Endothelial cell of umbilical vein (primary cell): ENCODE measurements around the gene ZNF678. TPM values are rescaled to one million over a fixed set of nuclear protein-coding genes. Genes with fewer than 3 reads are reported as not detected.

Experiments
- BruUV-seq: library from RNA; stranded (reverse); fragments of 400-500 nt; replicated peaks from 2 replicates; lab custom pipeline; 2021; lab: Mats Ljungman, UMichigan
- CTCF ChIA-PET: fragments of 300-600, 350-600 bp; sonication (Branson Sonifier 250); formaldehyde crosslinking; loops from one replicate; lab custom pipeline; 2021; ENCODE audit warnings: antibody characterized with exemption, inconsistent platforms; lab: Charles Lee
- POLR2A ChIA-PET: fragments of 300-600, 350-600 bp; sonication (Branson Sonifier 250); formaldehyde crosslinking; loops from one replicate; lab custom pipeline; 2021; ENCODE audit warnings: antibody characterized with exemption, inconsistent platforms; lab: Charles Lee
- DNase-seq: peaks from one replicate; pipeline ENCODE4 v3.0.0-alpha.2; 2011; ENCODE audit warnings: low read depth, low spot score
- FAIRE-seq: peaks from 2 replicates; lab custom pipeline; 2011; peaks lifted over from hg19 to GRCh38; lab: Jason Lieb, UNC
- H2AFZ ChIP-seq: 2 replicates; pipeline ENCODE4 v1.6.0; 2012; ENCODE audit warnings: low read depth, low read length, control low read depth, inconsistent platforms
- H3K27ac ChIP-seq: 2 replicates; pipeline ENCODE4 v1.5.1; 2011; ENCODE audit warnings: low read depth, mild to moderate bottlenecking, control low read depth, low read length, moderate library complexity; ENCODE audit not compliant: insufficient read depth
- H3K27me3 ChIP-seq, 2 experiments: 2 replicates each; pipeline versions ENCODE4 v1.6.0 to v1.6.1; 2011; ENCODE audit warnings: low read length in 2 of 2, mixed read lengths in 1 of 2; ENCODE audit not compliant: control insufficient read depth in 2 of 2, insufficient read depth in 2 of 2
- H3K36me3 ChIP-seq, 2 experiments: 2 replicates in 1 of 2; 3 replicates in 1 of 2; pipeline ENCODE4 v1.5.1; 2011; ENCODE audit warnings: low read length in 2 of 2, mild to moderate bottlenecking in 1 of 2, moderate library complexity in 1 of 2; ENCODE audit not compliant: control insufficient read depth in 2 of 2, insufficient read depth in 2 of 2; ENCODE audit errors: extremely low read depth in 1 of 2
- H3K4me1 ChIP-seq: 3 replicates; pipeline ENCODE4 v1.5.1; 2011; ENCODE audit warnings: mild to moderate bottlenecking, low read length; ENCODE audit not compliant: control insufficient read depth, insufficient read depth; ENCODE audit errors: extremely low read depth
- H3K4me2 ChIP-seq: 2 replicates; pipeline ENCODE4 v1.6.1; 2011; ENCODE audit warnings: low read length, control low read depth, mixed read lengths; ENCODE audit not compliant: insufficient read depth
- H3K4me3 ChIP-seq, 3 experiments: fragments of 200-600 bp in 1 of 3; sonication (generic), shearing (Covaris generic) in 1 of 3; replicated peaks in 1 of 3; 2 replicates each; pipeline ENCODE4 v1.5.1; 2011 to 2016; ENCODE audit warnings: control low read depth in 3 of 3, low read length in 3 of 3, mild to moderate bottlenecking in 2 of 3, inconsistent platforms in 1 of 3, low read depth in 1 of 3, moderate library complexity in 1 of 3; ENCODE audit not compliant: insufficient read depth in 1 of 3
- H3K79me2 ChIP-seq: 2 replicates; pipeline ENCODE4 v1.6.0; 2012; ENCODE audit warnings: low read length, inconsistent platforms; ENCODE audit not compliant: control insufficient read depth, insufficient read depth
- H3K9ac ChIP-seq: replicated peaks from 2 replicates; pipeline ENCODE3; 2011; ENCODE audit warnings: low read length, control low read depth; ENCODE audit not compliant: insufficient read depth; ENCODE audit errors: extremely low read depth
- H3K9me1 ChIP-seq: replicated peaks from 3 replicates; pipeline ENCODE4 v1.6.0; 2011; ENCODE audit warnings: mild to moderate bottlenecking, low read length; ENCODE audit not compliant: control insufficient read depth, insufficient read depth; ENCODE audit errors: extremely low read depth
- H3K9me3 ChIP-seq: replicated peaks from 2 replicates; pipeline ENCODE4 v1.5.1; 2012; ENCODE audit warnings: low read length, inconsistent platforms; ENCODE audit not compliant: control insufficient read depth, insufficient read depth
- H4K20me1 ChIP-seq: replicated peaks from 2 replicates; pipeline ENCODE3; 2011; ENCODE audit warnings: mild to moderate bottlenecking, low read length; ENCODE audit not compliant: control insufficient read depth, insufficient read depth; ENCODE audit errors: extremely low read depth
- EZH2 ChIP-seq: IDR thresholded peaks from 2 replicates; pipeline ENCODE4 v1.6.1; 2012; ENCODE audit warnings: borderline replicate concordance, low read depth, mild to moderate bottlenecking, moderate library complexity, low read length, inconsistent platforms; ENCODE audit not compliant: severe bottlenecking
- FOS ChIP-seq: IDR thresholded peaks from 2 replicates; pipeline ENCODE4 v1.6.1; 2011; ENCODE audit warnings: mild to moderate bottlenecking, low read length, moderate library complexity, borderline replicate concordance; ENCODE audit not compliant: insufficient read depth
- GATA2 ChIP-seq: IDR thresholded peaks from 2 replicates; pipeline ENCODE4 v1.7.0; 2011; ENCODE audit warnings: low read depth, mild to moderate bottlenecking, moderate library complexity, mixed read lengths, low read length; ENCODE audit not compliant: insufficient read length, insufficient read depth
- JUN ChIP-seq: IDR thresholded peaks from 2 replicates; pipeline ENCODE4 v1.6.1; 2011; ENCODE audit warnings: borderline replicate concordance, low read depth; ENCODE audit not compliant: insufficient read length, insufficient read depth
- MAX ChIP-seq: IDR thresholded peaks from 2 replicates; pipeline ENCODE4 v1.6.1; 2011; ENCODE audit not compliant: insufficient read depth, insufficient read length
- MYC ChIP-seq: IDR thresholded peaks from one replicate; pipeline ENCODE4 v1.6.1; 2011; ENCODE audit warnings: mild to moderate bottlenecking, low read depth, low read length
- POLR2A ChIP-seq: IDR thresholded peaks from 2 replicates; pipeline ENCODE4 v1.6.1; 2012; ENCODE audit warnings: low read depth, mild to moderate bottlenecking, control low read depth, low read length
- POLR2AphosphoS5 ChIP-seq: IDR thresholded peaks from 2 replicates; pipeline ENCODE4 v1.6.1; 2012; ENCODE audit warnings: low read depth, mild to moderate bottlenecking, control low read depth, low read length, moderate library complexity; ENCODE audit not compliant: insufficient read depth
- dilution Hi-C: fragments of 300-500 bp; cut with MboI; formaldehyde crosslinking; loops from one replicate; pipeline ENCODE4 v1.15.0; 2019; ENCODE audit warnings: low sequenced_read_pairs; ENCODE audit not compliant: extremely low pct_ligation_motif_present
- intact Hi-C: fragments of 100-400 bp; cut with micrococcal nuclease; formaldehyde crosslinking; loops from one replicate; pipeline ENCODE4 v1.10.0; 2022
- polyA plus RNA-seq, 4 experiments: library from polyadenylated mRNA; depleted of rRNA in 3 of 4; stranded (reverse) in 3 of 4; unstranded in 1 of 4; fragments of >200 nt; gene quantifications; 2 replicates each; pipeline versions ENCODE4 v1.2.1 to v1.2.3, GENCODE V29; 2011 to 2012; ENCODE audit warnings: missing spikeins in 1 of 4
- total RNA-seq: library from RNA; stranded (reverse); gene quantifications from 2 replicates; pipeline ENCODE4 v1.2.3, GENCODE V29; 2021
- TF ChIP-seq, protein P1 (sequence below), 2 donors: IDR thresholded peaks; 1 replicate in 1 of 2; 2 replicates in 1 of 2; pipeline ENCODE4 v1.5.1; 2011; ENCODE audit warnings: low read length in 2 of 2, mild to moderate bottlenecking in 2 of 2, moderate library complexity in 2 of 2, control low read depth in 1 of 2, inconsistent platforms in 1 of 2, low read depth in 1 of 2; ENCODE audit not compliant: insufficient read depth in 1 of 2; ENCODE audit errors: extremely low read depth in 1 of 2

Gene ZNF678
- total and polyA plus RNA-seq, 2 donors (not counting 3 experiments of a cell fraction or from before 2014, with no cell fraction given), result 2.1 to 7.7 TPM

DNA sequence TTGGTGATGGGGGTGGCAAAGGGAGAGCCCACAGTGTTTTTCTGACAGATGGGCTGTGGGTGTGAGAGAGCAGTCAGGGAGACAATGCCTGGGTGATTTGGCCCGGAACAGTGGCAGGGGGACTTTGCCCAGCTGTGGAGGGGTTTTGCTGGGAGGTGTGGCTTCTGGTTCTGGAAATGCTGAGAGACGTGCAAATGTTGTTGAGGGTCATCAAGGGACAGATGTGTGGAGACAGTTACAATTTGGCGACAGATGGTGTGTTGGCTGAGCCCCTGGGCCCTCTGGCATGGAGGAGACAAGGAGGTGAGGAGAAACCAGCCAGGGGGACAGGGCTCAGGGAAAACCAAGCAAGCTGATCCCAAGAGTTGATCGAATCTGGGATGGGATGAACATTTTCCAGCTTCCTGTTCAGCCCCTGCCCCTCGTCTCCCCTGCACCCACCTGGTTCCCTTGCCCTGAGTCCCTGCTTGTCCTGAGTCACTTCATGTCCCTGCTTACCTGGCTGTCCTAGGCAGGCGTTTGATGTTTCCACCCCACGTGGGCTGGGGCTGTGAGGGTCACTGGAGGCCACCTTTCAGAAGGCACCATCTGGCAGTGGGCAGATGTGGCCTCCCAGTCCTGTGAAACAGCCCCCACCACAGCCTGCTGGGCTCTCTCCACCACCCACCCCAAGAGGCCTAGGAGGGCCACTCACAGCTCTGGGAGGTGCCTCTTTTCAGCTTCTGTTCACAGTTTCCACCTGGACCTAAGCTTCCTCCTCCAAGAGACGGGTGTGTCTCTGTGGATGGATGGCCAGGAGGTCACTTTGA lies 15.8 kb upstream of the ZNF678 start:
- DNase-seq (no peak), FAIRE-seq (no peak)
- ChIA-PET POLR2A (no interaction called here), CTCF (interaction anchor here (0.8 kb wide), 1 partner anchor 13 kb away, joined by 3 read pairs; no protein-coding TSS in a partner anchor)
- H3K9me1 ChIP-seq, result no peaks in the 10 kb centered on the region
- no peak overlapping the region for H3K4me2 ChIP-seq
- TF ChIP-seq GATA2, result no peak
- TF ChIP-seq MAX, result no peak
- TF ChIP-seq EZH2, result no peak
- no peak for TF ChIP-seq POLR2A
- TF ChIP-seq, protein P1, sequence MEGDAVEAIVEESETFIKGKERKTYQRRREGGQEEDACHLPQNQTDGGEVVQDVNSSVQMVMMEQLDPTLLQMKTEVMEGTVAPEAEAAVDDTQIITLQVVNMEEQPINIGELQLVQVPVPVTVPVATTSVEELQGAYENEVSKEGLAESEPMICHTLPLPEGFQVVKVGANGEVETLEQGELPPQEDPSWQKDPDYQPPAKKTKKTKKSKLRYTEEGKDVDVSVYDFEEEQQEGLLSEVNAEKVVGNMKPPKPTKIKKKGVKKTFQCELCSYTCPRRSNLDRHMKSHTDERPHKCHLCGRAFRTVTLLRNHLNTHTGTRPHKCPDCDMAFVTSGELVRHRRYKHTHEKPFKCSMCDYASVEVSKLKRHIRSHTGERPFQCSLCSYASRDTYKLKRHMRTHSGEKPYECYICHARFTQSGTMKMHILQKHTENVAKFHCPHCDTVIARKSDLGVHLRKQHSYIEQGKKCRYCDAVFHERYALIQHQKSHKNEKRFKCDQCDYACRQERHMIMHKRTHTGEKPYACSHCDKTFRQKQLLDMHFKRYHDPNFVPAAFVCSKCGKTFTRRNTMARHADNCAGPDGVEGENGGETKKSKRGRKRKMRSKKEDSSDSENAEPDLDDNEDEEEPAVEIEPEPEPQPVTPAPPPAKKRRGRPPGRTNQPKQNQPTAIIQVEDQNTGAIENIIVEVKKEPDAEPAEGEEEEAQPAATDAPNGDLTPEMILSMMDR (IDR thresholded peaks at IDR 0.05; ENCODE audit: extremely low read depth in 1 of 2, insufficient read depth in 1 of 2, low read depth in 1 of 2, low read length in 2 of 2), result no peak
- no peak for TF ChIP-seq MYC
- no peak for TF ChIP-seq FOS
- TF ChIP-seq POLR2AphosphoS5, result no peak
- TF ChIP-seq JUN, result no peak
- H3K4me1 ChIP-seq, result peaks cover 4% of the 10 kb centered on the region
- no peak overlapping the region for H3K4me3 ChIP-seq
- BruUV-seq, result no TSS peak
- no peaks in the 10 kb centered on the region for H3K27me3 ChIP-seq
- no peaks in the 10 kb centered on the region for H3K79me2 ChIP-seq
- no peak overlapping the region for H3K27ac ChIP-seq
- no peak overlapping the region for H3K9ac ChIP-seq
- no peak overlapping the region for H2AFZ ChIP-seq
- no peaks in the 10 kb centered on the region for H4K20me1 ChIP-seq
- no peaks in the 10 kb centered on the region for H3K9me3 ChIP-seq
- dilution Hi-C loops, result no loop called here
- H3K36me3 ChIP-seq, result no peaks in the 10 kb centered on the region
- intact Hi-C loops, result no loop called here
